ENCODE results near the gene MAMDC4. TPM values are rescaled to one million over a fixed set of nuclear protein-coding genes. Genes with fewer than 3 reads are reported as not detected.
A peak's percentile ranks its signal among the peaks of the same experiment; 100 is the strongest.

The MAMDC4 gene
- total and polyA plus RNA-seq, 4 donors = 1.6 to 15.9 (median 12.2) TPM

DNA sequence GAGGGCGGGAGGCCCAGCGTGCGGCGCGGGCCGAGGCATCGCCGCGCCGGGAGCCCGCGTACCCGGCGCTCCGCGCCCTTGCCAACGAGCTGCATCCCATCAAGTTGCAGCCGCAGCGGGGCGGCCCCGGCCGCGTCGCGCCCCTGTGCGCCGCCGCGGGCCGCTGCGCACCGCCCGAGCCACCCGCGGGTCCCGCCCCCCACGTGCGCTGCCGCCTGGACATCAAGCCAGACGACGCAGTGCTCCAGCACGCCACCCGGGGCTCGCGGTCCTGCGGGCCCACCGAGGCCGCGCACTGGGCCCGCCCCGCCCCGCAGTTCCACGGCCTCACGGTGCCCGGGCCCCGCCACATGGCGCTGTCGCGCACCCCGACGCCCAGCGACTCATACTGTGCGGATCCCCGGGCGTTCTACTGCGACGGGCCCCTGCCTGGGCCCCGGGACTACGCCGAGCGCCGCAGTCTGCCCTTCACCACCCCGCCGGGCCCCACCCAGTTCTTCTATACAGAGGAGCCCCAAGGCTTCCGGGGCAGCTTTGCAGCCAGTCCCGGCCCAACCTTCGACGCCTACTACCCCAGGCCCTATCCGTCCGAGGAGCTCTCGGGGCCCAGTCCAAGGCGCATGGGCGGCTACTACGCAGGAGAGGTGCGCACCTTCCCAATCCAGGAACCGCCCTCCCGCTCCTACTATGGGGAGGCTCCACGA, 7.2 kb upstream of the MAMDC4 start:
- H3K27ac ChIP-seq (ENCODE audit: low read depth, low read length) = no peak overlapping the region
- peaks cover 51% of the 10 kb centered on the region for H3K36me3 ChIP-seq (ENCODE audit: control insufficient read depth, insufficient read depth, low read length)
- no peak for DNase-seq (ENCODE audit: low read depth in 4 of 6, low spot score in 6 of 6)
- 24% methylated on average over 88 of the region's 88 CpGs for WGBS (ENCODE audit: insufficient coverage)
- no peak overlapping the region for H3K4me3 ChIP-seq (ENCODE audit: low read depth, low read length)
- H3K9me3 ChIP-seq (ENCODE audit: control insufficient read depth, insufficient read depth, low read length) = no peaks in the 10 kb centered on the region
- peaks cover 64% of the 10 kb centered on the region for H3K4me1 ChIP-seq (ENCODE audit: control insufficient read depth, insufficient read depth, low read length)
- H3K27me3 ChIP-seq (ENCODE audit: control insufficient read depth, insufficient read depth, low read length) = peaks cover 31% of the 10 kb centered on the region

GRCh38 chr9:136845465-136846260, 6.5 kb upstream of the MAMDC4 start:
- peaks cover 51% of the 10 kb centered on the region for H3K36me3 ChIP-seq (ENCODE audit: control insufficient read depth, insufficient read depth, low read length)
- H3K4me3 ChIP-seq (ENCODE audit: low read depth, low read length) = no peak overlapping the region
- no peaks in the 10 kb centered on the region for H3K9me3 ChIP-seq (ENCODE audit: control insufficient read depth, insufficient read depth, low read length)
- peaks cover 67% of the 10 kb centered on the region for H3K4me1 ChIP-seq (ENCODE audit: control insufficient read depth, insufficient read depth, low read length)
- peaks cover 31% of the 10 kb centered on the region for H3K27me3 ChIP-seq (ENCODE audit: control insufficient read depth, insufficient read depth, low read length)
- WGBS (ENCODE audit: insufficient coverage) = 35% methylated on average over 102 of the region's 102 CpGs
- DNase-seq (ENCODE audit: low read depth in 4 of 6, low spot score in 6 of 6) = no peak
- H3K27ac ChIP-seq (ENCODE audit: low read depth, low read length) = no peak overlapping the region

DNA sequence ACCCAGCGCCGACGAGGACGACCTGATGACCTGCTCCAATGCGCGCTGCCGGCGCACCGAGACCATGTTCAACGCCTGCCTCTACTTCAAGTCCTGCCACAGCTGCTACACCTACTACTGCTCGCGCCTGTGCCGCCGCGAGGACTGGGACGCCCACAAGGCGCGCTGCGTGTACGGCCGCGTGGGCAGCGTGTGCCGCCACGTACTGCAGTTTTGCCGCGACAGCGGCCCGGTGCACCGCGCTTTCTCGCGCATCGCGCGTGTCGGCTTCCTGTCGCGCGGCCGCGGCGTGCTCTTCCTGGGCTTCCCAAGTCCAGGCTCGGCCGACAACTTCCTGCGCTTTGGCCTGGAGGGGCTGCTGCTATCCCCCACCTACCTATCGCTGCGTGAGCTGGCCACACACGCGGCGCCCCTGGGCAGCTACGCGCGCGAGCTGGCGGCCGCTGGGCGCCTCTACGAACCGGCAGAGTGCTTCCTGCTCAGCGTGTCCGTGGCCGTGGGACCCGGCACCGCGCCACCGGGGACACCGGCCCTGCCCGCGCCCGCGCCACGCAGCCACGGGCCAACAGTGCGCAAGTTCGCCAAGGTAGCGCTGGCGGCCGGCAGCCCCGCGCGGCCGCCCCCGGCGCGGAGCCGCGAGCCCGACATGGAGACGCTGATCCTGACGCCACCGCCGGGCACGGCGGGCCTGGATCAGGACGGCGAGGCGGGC, 5.6 kb upstream of the MAMDC4 start:
- WGBS (ENCODE audit: insufficient coverage) = 18% methylated on average over 98 of the region's 98 CpGs
- peaks cover 51% of the 10 kb centered on the region for H3K36me3 ChIP-seq (ENCODE audit: control insufficient read depth, insufficient read depth, low read length)
- H3K27me3 ChIP-seq (ENCODE audit: control insufficient read depth, insufficient read depth, low read length) = peaks cover 31% of the 10 kb centered on the region
- H3K9me3 ChIP-seq (ENCODE audit: control insufficient read depth, insufficient read depth, low read length) = no peaks in the 10 kb centered on the region
- no peak for DNase-seq (ENCODE audit: low read depth in 4 of 6, low spot score in 6 of 6)
- H3K4me1 ChIP-seq (ENCODE audit: control insufficient read depth, insufficient read depth, low read length) = peaks cover 66% of the 10 kb centered on the region
- H3K4me3 ChIP-seq (ENCODE audit: low read depth, low read length) = no peak overlapping the region
- no peak overlapping the region for H3K27ac ChIP-seq (ENCODE audit: low read depth, low read length)

DNA sequence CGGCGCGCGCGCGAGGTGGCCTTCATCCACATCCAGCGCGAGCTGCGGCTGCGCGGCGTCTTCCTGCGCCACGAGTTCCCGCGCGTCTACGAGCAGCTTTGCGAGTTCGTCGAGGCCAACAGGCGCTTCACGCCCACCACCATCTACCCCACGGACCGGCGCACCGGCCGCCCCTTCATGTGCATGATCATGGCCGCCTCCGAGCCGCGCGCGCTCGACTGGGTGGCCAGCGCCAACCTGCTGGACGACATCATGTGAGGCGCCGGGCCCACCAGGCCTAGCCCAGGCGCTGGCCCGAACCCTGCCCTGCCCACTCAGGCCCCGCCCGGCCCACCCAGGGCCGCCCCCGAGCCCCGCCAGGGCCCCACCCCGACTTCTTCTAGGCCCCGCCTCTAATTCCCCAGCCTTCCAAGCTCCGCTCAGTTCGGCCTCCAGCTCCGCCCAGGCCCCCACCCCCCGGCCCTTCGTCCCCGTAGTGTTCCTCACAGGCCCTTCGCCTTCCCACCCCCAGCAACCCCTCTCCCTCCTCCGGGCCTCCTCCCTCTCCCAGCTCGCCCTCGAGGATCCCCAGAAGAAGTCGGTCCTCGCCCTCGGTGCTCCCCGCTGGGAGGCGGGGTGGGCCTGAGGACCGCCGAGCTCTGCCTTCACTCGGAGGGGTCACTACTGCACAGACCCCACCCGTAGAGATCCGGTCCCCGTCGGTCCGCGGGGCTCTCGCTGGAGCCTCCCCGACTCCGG, 4.9 kb upstream of the MAMDC4 start:
- WGBS (ENCODE audit: insufficient coverage) = 18% methylated on average over 67 of the region's 75 CpGs
- Histone ChIP-seq H3K9me3 (ENCODE audit: control insufficient read depth, insufficient read depth, low read length) (no peaks in the 10 kb centered on the region), H3K36me3 (ENCODE audit: control insufficient read depth, insufficient read depth, low read length) (peaks cover 53% of the 10 kb centered on the region), H3K27me3 (ENCODE audit: control insufficient read depth, insufficient read depth, low read length) (peaks cover 31% of the 10 kb centered on the region), H3K4me1 (ENCODE audit: control insufficient read depth, insufficient read depth, low read length) (peaks cover 58% of the 10 kb centered on the region), H3K27ac (ENCODE audit: low read depth, low read length) (peak overlapping the region; percentile 98), H3K4me3 (ENCODE audit: low read depth, low read length) (peak overlapping the region; percentile 91)
- peak in 2 of 6 donors; percentile 4 to 66 for DNase-seq (ENCODE audit: low read depth in 4 of 6, low spot score in 6 of 6)

DNA sequence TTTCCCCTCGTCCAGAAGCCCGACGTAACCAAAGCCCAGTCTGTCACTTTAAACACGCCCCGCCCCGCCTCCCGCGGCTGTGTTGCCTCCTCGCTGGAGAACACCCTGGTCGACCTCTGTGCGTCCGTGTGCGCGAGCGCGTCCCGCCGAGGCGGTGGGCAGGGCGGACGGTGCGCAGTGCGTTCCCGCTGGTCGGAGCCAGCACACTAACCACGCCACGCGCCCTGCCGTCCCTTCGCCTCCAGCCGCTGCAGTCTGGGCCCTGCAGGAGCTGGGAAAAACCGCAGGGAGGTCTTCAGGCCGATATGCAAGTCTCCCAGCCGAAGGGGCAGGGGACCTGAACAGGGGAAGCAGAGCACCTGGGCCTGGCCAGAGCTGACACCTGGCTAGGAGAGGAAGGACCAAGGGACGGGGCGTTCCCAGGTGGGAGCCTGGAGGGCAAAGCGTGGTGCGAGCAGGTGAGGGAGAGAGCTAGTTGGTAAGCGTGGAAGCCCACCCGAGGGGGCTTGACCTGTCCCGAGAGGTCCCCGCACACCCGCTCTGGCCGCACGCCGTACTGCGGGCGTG, 4.2 kb upstream of the MAMDC4 start:
- peak in 2 of 6 donors; percentile 26 to 77 for DNase-seq (ENCODE audit: low read depth in 4 of 6, low spot score in 6 of 6)
- WGBS (ENCODE audit: insufficient coverage) = 8% methylated on average over 48 of the region's 48 CpGs
- H3K27me3 ChIP-seq (ENCODE audit: control insufficient read depth, insufficient read depth, low read length) = peaks cover 31% of the 10 kb centered on the region
- H3K4me1 ChIP-seq (ENCODE audit: control insufficient read depth, insufficient read depth, low read length) = peaks cover 52% of the 10 kb centered on the region
- H3K27ac ChIP-seq (ENCODE audit: low read depth, low read length) = peak overlapping the region; percentile 98
- peak overlapping the region; percentile 91 for H3K4me3 ChIP-seq (ENCODE audit: low read depth, low read length)
- H3K9me3 ChIP-seq (ENCODE audit: control insufficient read depth, insufficient read depth, low read length) = no peaks in the 10 kb centered on the region
- H3K36me3 ChIP-seq (ENCODE audit: control insufficient read depth, insufficient read depth, low read length) = peaks cover 60% of the 10 kb centered on the region

- no peaks in the 10 kb centered on the region for H3K9me3 ChIP-seq (ENCODE audit: control insufficient read depth, insufficient read depth, low read length)
- peak overlapping the region; percentile 98 for H3K27ac ChIP-seq (ENCODE audit: low read depth, low read length)
- 3% methylated on average over 40 of the region's 53 CpGs for WGBS (ENCODE audit: insufficient coverage)
- peaks cover 26% of the 10 kb centered on the region for H3K27me3 ChIP-seq (ENCODE audit: control insufficient read depth, insufficient read depth, low read length)
- H3K36me3 ChIP-seq (ENCODE audit: control insufficient read depth, insufficient read depth, low read length) = peaks cover 66% of the 10 kb centered on the region
- DNase-seq (ENCODE audit: low read depth in 4 of 6, low spot score in 6 of 6) = peak in 1 of 6 donors; percentile 45
- peaks cover 46% of the 10 kb centered on the region for H3K4me1 ChIP-seq (ENCODE audit: control insufficient read depth, insufficient read depth, low read length)
- H3K4me3 ChIP-seq (ENCODE audit: low read depth, low read length) = peak overlapping the region; percentile 91
Measured at GRCh38 chr9:136848393-136849037, 3.6 kb upstream of the MAMDC4 start.

- DNase-seq (ENCODE audit: low read depth in 4 of 6, low spot score in 6 of 6) = peak; percentile 96 to 100 (median 98)
- H3K27ac ChIP-seq (ENCODE audit: low read depth, low read length) = peak within 1 kb of the TSS; percentile 98
- H3K36me3 ChIP-seq (ENCODE audit: control insufficient read depth, insufficient read depth, low read length) = peaks cover 74% of the 10 kb centered on the region
- peaks cover 38% of the 10 kb centered on the region for H3K4me1 ChIP-seq (ENCODE audit: control insufficient read depth, insufficient read depth, low read length)
- under 1% methylated on average over 75 of the region's 77 CpGs for WGBS (ENCODE audit: insufficient coverage)
- no peaks in the 10 kb centered on the region for H3K9me3 ChIP-seq (ENCODE audit: control insufficient read depth, insufficient read depth, low read length)
- H3K4me3 ChIP-seq (ENCODE audit: low read depth, low read length) = peak within 1 kb of the TSS; percentile 91
- peaks cover 20% of the 10 kb centered on the region for H3K27me3 ChIP-seq (ENCODE audit: control insufficient read depth, insufficient read depth, low read length)
Measured at GRCh38 chr9:136849038-136849959, 2.8 kb upstream of the MAMDC4 start, which contains the start of gene PHPT1. PHPT1 (plus strand) TSS chr9:136849409; CDS start chr9:136849431, 22 bp downstream.

All from spinal cord (tissue), 10 donors.